Transverse colon (tissue), 4 donors: Measurements from ENCODE around the gene PDE7B. TPM values are rescaled to one million over a fixed set of nuclear protein-coding genes. Genes with fewer than 3 reads are reported as not detected.

ENCODE experiments used
- DNase-seq: peaks from one replicate; pipeline ENCODE4 v3.0.0-alpha.2; 2019
- H3K27ac ChIP-seq, 4 donors: fragments of 200-600 bp; sonication (generic); 2 replicates each; pipeline ENCODE4 v1.5.1; 2016 to 2018; ENCODE audit warnings: inconsistent platforms in 4 of 4
- H3K27me3 ChIP-seq: fragments of 200-600 bp; sonication (generic); 2 replicates; pipeline ENCODE4 v1.5.1; 2017; ENCODE audit warnings: inconsistent platforms
- H3K36me3 ChIP-seq, 4 donors: fragments of 200-600 bp; sonication (generic); 2 replicates each; pipeline ENCODE4 v1.5.1; 2017 to 2019; ENCODE audit warnings: inconsistent platforms in 4 of 4
- H3K4me1 ChIP-seq, 4 donors: fragments of 200-600 bp; sonication (generic); 2 replicates each; pipeline ENCODE4 v1.5.1; 2017 to 2020; ENCODE audit warnings: inconsistent platforms in 4 of 4
- H3K4me3 ChIP-seq, 4 donors: fragments of 200-600 bp; sonication (generic); 1 replicate in 1 of 4; 2 replicates in 3 of 4; pipeline versions ENCODE4 v1.5.1 to v1.6.1; 2017 to 2019; ENCODE audit warnings: inconsistent platforms in 4 of 4
- H3K9me3 ChIP-seq, 2 donors: fragments of 200-600 bp; sonication (generic); 2 replicates each; pipeline ENCODE4 v1.5.1; 2017 to 2019; ENCODE audit warnings: inconsistent platforms in 2 of 2
- EP300 ChIP-seq: sonication (generic); formaldehyde crosslinking; IDR thresholded peaks from one replicate; pipeline ENCODE4 v1.6.1; 2017; ENCODE audit warnings: antibody characterized with exemption, low read depth
- POLR2A ChIP-seq: fragments of 450-650 bp; IDR thresholded peaks from one replicate; pipeline ENCODE4 v1.6.1; 2016; ENCODE audit warnings: antibody characterized with exemption, mild to moderate bottlenecking, moderate library complexity
- POLR2AphosphoS5 ChIP-seq, 3 donors: sonication (generic); formaldehyde crosslinking; IDR thresholded peaks; one replicate each; pipeline ENCODE4 v1.6.1; 2016; ENCODE audit warnings: antibody characterized with exemption in 3 of 3
- WGBS, 2 donors: methylation state at CpG; one replicate each; pipeline ENCODE4 v1.1.5; 2018; ENCODE audit warnings: low coverage in 1 of 2; 5-methylcytosine and 5-hydroxymethylcytosine counted together
- in situ Hi-C, 4 donors: fragments of 200-750 bp; cut with MboI; loops; one replicate each; pipeline versions ENCODE4 v1.15.0 to v1.15.1; 2017; ENCODE audit warnings: low sequenced_read_pairs in 3 of 4, low pct_ligation_motif_present in 1 of 4, low pct_unique_long_range_greater_than_20kb in 1 of 4
- intact Hi-C: fragments of 100-400 bp; cut with DNase I; formaldehyde crosslinking; loops from one replicate; pipeline ENCODE4 v1.15.1; 2023; ENCODE audit warnings: low total_unique reads
- total RNA-seq, 4 donors: library from RNA; depleted of rRNA; stranded (reverse); fragments of >200 nt; gene quantifications; one replicate each; pipeline ENCODE4 v1.1.0, GENCODE V29; 2016
- TF ChIP-seq, protein P1 (sequence below), 5 experiments: fragments of 200-600 bp in 3 of 5; fragments of 450-650 bp in 2 of 5; sonication (generic) in 3 of 5; IDR thresholded peaks; 1 replicate in 2 of 5; 2 replicates in 3 of 5; pipeline ENCODE4 v1.5.1; 2016 to 2017; ENCODE audit warnings: antibody characterized with exemption in 5 of 5, inconsistent platforms in 3 of 5, mild to moderate bottlenecking in 2 of 5, moderate library complexity in 1 of 5

The PDE7B gene
- total RNA-seq, 4 donors from 2014 or later = 0.40 to 2.2 (median 1.4) TPM

DNA sequence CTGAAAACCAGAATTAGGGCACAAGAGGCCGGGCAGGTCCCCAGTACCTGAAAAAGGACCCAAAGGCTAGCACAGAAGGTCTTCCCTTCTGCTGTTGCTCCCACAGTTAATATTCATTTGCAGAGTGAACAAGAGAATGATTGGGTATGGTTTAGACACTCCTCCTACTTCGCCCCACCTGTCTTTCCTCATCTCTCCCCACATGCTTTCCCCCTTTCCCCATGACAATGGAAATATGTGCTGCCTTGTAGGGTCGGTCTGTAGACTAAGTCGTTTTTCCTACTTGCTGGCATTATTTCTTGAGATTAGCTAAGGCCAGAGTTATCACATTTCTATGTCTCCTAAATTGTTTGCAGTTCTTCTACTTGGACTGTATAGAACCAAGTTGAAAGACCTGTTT is 181.9 kb downstream of the PDE7B start:
- intact Hi-C loops = no loop called here
- in situ Hi-C loops = no loop called here
- 72 to 81% methylated on average over 4 of the region's 4 CpGs for WGBS, 2 donors

DNA sequence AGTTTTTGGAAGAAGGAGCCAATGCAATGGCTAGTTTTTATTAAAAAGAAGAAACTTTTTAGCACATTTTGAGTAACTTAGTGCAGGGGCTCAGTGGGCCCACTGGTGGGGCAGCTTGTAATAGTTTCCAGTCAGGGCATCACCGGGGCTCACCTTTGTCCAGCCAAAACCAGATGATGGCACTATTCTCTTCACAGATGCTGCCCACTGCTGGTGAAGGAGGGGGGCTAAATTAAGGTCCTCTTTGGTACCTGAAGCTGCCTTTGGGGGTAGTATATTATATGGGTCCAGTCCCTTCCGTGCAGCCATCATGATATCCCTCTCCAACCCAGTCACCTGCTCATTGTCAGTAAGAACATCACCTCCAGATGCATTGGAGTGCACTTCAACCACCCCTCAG is 182.9 kb downstream of the PDE7B start:
- Histone ChIP-seq H3K4me3 (no peak overlapping the region), H3K9me3 (no peaks in the 10 kb centered on the region), H3K4me1 (peaks cover 0 to 4% (median 2%) of the 10 kb centered on the region in 4 donors), H3K36me3 (no peaks in the 10 kb centered on the region), H3K27ac (no peak overlapping the region), H3K27me3 (no peaks in the 10 kb centered on the region)
- in situ Hi-C loops (no loop called here), intact Hi-C loops (no loop called here)
- DNase-seq = no peak
- no peak for TF ChIP-seq POLR2AphosphoS5 (IDR thresholded peaks at IDR 0.05)
- TF ChIP-seq EP300 = no peak
- TF ChIP-seq, protein P1, sequence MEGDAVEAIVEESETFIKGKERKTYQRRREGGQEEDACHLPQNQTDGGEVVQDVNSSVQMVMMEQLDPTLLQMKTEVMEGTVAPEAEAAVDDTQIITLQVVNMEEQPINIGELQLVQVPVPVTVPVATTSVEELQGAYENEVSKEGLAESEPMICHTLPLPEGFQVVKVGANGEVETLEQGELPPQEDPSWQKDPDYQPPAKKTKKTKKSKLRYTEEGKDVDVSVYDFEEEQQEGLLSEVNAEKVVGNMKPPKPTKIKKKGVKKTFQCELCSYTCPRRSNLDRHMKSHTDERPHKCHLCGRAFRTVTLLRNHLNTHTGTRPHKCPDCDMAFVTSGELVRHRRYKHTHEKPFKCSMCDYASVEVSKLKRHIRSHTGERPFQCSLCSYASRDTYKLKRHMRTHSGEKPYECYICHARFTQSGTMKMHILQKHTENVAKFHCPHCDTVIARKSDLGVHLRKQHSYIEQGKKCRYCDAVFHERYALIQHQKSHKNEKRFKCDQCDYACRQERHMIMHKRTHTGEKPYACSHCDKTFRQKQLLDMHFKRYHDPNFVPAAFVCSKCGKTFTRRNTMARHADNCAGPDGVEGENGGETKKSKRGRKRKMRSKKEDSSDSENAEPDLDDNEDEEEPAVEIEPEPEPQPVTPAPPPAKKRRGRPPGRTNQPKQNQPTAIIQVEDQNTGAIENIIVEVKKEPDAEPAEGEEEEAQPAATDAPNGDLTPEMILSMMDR (IDR thresholded peaks at IDR 0.05) = no peak
- no peak for TF ChIP-seq POLR2A
- 40 to 88% methylated on average over 1 to 2 of the region's 2 CpGs for WGBS, 2 donors

More for the DNA sequence above, 181.9 kb downstream of the PDE7B start:
- H3K27ac ChIP-seq = no peak overlapping the region
- peaks cover 0 to 4% (median 2%) of the 10 kb centered on the region in 4 donors for H3K4me1 ChIP-seq
- TF ChIP-seq EP300 = no peak
- no peak for TF ChIP-seq POLR2A
- TF ChIP-seq, protein P1 (IDR thresholded peaks at IDR 0.05) = no peak
- H3K36me3 ChIP-seq = no peaks in the 10 kb centered on the region
- H3K9me3 ChIP-seq = no peaks in the 10 kb centered on the region
- no peaks in the 10 kb centered on the region for H3K27me3 ChIP-seq
- no peak for DNase-seq
- no peak overlapping the region for H3K4me3 ChIP-seq

DNA sequence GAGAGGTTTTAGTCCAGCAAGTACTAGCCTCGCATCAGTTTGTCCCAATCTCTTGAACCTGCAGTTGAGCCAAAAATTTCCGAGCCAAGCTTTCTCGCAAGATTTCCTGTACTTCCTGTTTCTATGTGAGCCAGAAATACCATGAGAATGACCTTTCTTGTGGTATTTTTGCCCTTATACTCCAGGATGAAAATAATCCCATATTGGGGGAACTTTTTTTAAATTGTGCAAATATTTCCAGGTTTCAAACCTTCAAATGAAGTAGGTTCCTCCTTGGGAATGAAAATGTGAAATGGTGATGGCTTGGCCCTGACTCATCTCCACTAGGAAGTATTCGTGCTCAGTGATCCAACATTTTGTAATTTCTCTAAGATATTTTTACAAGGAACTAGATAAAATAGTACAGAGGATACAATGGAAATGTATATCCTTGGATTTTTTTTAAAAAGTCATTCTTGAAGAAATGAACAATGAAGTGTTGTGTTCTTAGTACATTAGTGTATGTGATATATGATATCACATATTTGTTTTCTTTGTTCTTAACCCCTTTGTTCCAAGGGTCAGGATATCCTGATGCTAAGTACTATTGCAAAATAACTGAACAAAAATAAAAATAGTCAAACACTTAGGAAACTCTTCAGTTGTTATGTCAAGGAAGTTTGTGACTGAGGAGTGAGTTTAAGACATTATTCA is 184.0 kb downstream of the PDE7B start:
- H3K27ac ChIP-seq = peak overlapping the region in 3 of 4 donors; percentile 65 to 71 (median 71)

DNA sequence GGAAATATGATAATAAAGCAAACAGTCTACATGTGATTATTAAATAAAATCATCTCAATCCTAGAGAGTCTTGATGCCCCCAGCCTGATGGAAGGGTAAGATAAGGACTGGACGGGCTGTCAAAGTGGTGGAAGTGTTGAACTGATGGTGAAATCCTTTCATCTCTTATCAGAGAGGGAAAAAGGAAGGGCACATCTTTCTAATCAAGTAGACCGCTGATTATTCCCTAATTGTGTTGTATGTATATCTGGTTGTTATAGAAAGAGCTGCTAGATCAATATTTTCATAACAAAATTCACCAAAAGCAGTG is 184.5 kb downstream of the PDE7B start:
- in situ Hi-C loops (no loop called here), intact Hi-C loops (no loop called here)
- WGBS, 2 donors = 57 to 77% methylated on average over 2 of the region's 2 CpGs
- no peak for TF ChIP-seq POLR2AphosphoS5 (IDR thresholded peaks at IDR 0.05)
- no peak for TF ChIP-seq POLR2A
- no peak for TF ChIP-seq EP300
- TF ChIP-seq, protein P1 (IDR thresholded peaks at IDR 0.05) = no peak
- peaks cover 0 to 4% (median 2%) of the 10 kb centered on the region in 4 donors for H3K4me1 ChIP-seq
- H3K4me3 ChIP-seq = no peak overlapping the region
- no peaks in the 10 kb centered on the region for H3K36me3 ChIP-seq
- H3K27ac ChIP-seq = peak overlapping the region; percentile 57 to 71 (median 68)
- H3K27me3 ChIP-seq = no peaks in the 10 kb centered on the region
- no peak for DNase-seq
- H3K9me3 ChIP-seq = no peaks in the 10 kb centered on the region

More for the DNA sequence above, 184.0 kb downstream of the PDE7B start:
- Histone ChIP-seq H3K4me3 (no peak overlapping the region), H3K36me3 (no peaks in the 10 kb centered on the region), H3K9me3 (no peaks in the 10 kb centered on the region), H3K27me3 (no peaks in the 10 kb centered on the region), H3K4me1 (peaks cover 0 to 4% (median 2%) of the 10 kb centered on the region in 4 donors)
- TF ChIP-seq POLR2AphosphoS5 (IDR thresholded peaks at IDR 0.05) (no peak), EP300 (no peak), POLR2A (no peak)
- TF ChIP-seq, protein P1 (IDR thresholded peaks at IDR 0.05) = no peak
- WGBS, 2 donors = 63 to 67% methylated on average over 4 of the region's 4 CpGs
- intact Hi-C loops = no loop called here
- in situ Hi-C loops = no loop called here
- DNase-seq = no peak
